HUES48 (cell line): ENCODE data around the gene CTAG2.

Source experiments
- H3K27ac ChIP-seq: one replicate; pipeline ENCODE4 v1.7.0; 2013; ENCODE audit warnings: low read depth, low read length, inconsistent platforms
- H3K27me3 ChIP-seq: 2 replicates; pipeline ENCODE4 v1.6.1; 2013; ENCODE audit warnings: mild to moderate bottlenecking, low read length; ENCODE audit not compliant: control insufficient read depth, insufficient read depth
- H3K36me3 ChIP-seq: 2 replicates; pipeline ENCODE4 v1.6.1; 2013; ENCODE audit warnings: low read length; ENCODE audit not compliant: control insufficient read depth, insufficient read depth
- H3K4me1 ChIP-seq: 2 replicates; pipeline ENCODE4 v1.6.1; 2013; ENCODE audit warnings: mild to moderate bottlenecking, low read length; ENCODE audit not compliant: control insufficient read depth, insufficient read depth
- H3K4me3 ChIP-seq: 2 replicates; pipeline ENCODE4 v1.5.1; 2013; ENCODE audit warnings: mild to moderate bottlenecking, low read depth, low read length
- H3K9ac ChIP-seq: 2 replicates; pipeline ENCODE4 v1.6.1; 2013; ENCODE audit warnings: mild to moderate bottlenecking, low read depth, low read length, moderate library complexity
- H3K9me3 ChIP-seq: 2 replicates; pipeline ENCODE4 v1.6.1; 2013; ENCODE audit warnings: low read length; ENCODE audit not compliant: control insufficient read depth, insufficient read depth

The CTAG2 gene

GRCh38 chrX:154658957-154659356 lies 5.6 kb upstream of the CTAG2 start:
- no peaks in the 10 kb centered on the region for H3K4me1 ChIP-seq
- H3K36me3 ChIP-seq, result no peaks in the 10 kb centered on the region
- H3K9me3 ChIP-seq, result peaks cover 55% of the 10 kb centered on the region
- no peak overlapping the region for H3K27ac ChIP-seq
- no peak overlapping the region for H3K4me3 ChIP-seq
- no peaks in the 10 kb centered on the region for H3K27me3 ChIP-seq
- H3K9ac ChIP-seq, result no peak overlapping the region

- Histone ChIP-seq H3K4me1 (no peaks in the 10 kb centered on the region), H3K9me3 (peaks cover 48% of the 10 kb centered on the region), H3K27ac (no peak overlapping the region), H3K9ac (no peak overlapping the region), H3K36me3 (no peaks in the 10 kb centered on the region), H3K4me3 (no peak overlapping the region), H3K27me3 (no peaks in the 10 kb centered on the region)
Observed at GRCh38 chrX:154658187-154658586, 4.8 kb upstream of the CTAG2 start.

DNA sequence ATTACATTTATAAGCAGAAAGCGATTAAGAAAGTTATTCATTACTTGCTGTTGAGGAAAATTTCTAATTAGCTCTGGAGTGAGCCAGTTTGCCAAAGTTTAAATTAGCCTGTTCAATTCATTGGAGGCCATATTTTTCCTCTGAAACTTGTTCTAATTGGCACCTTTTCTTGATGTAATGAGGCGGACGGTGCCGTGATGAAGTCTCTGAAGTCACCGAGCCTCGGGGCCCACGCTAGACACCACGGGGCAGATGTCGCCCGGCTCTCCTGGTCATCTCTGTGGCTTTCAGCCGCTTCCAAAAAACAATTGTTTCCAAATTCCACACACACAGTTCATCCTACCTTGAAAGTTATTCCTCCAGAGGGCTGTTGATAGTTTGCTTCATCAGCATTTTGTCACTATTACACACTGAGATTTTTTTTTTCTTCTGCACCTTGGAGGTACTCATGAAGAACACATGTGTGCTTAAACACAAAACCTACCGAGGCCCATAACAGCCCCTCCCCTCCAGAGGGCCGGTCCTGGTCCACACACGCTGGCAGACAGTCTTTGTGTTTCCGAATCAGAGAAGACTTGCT lies 3.9 kb upstream of the CTAG2 start:
- no peaks in the 10 kb centered on the region for H3K36me3 ChIP-seq
- H3K27ac ChIP-seq, result no peak overlapping the region
- no peak overlapping the region for H3K9ac ChIP-seq
- peaks cover 42% of the 10 kb centered on the region for H3K9me3 ChIP-seq
- H3K27me3 ChIP-seq, result no peaks in the 10 kb centered on the region
- no peaks in the 10 kb centered on the region for H3K4me1 ChIP-seq
- H3K4me3 ChIP-seq, result no peak overlapping the region

GRCh38 chrX:154655786-154656185 lies 2.4 kb upstream of the CTAG2 start:
- no peak overlapping the region for H3K4me3 ChIP-seq
- no peaks in the 10 kb centered on the region for H3K36me3 ChIP-seq
- no peaks in the 10 kb centered on the region for H3K4me1 ChIP-seq
- peaks cover 36% of the 10 kb centered on the region for H3K9me3 ChIP-seq
- H3K27me3 ChIP-seq, result no peaks in the 10 kb centered on the region
- H3K9ac ChIP-seq, result no peak overlapping the region
- no peak overlapping the region for H3K27ac ChIP-seq

- no peak overlapping the region for H3K4me3 ChIP-seq
- H3K36me3 ChIP-seq, result no peaks in the 10 kb centered on the region
- H3K4me1 ChIP-seq, result no peaks in the 10 kb centered on the region
- H3K27ac ChIP-seq, result no peak overlapping the region
- no peaks in the 10 kb centered on the region for H3K27me3 ChIP-seq
- no peak overlapping the region for H3K9ac ChIP-seq
- H3K9me3 ChIP-seq, result peaks cover 32% of the 10 kb centered on the region
Observed at GRCh38 chrX:154655346-154655745, 2.0 kb upstream of the CTAG2 start.

DNA sequence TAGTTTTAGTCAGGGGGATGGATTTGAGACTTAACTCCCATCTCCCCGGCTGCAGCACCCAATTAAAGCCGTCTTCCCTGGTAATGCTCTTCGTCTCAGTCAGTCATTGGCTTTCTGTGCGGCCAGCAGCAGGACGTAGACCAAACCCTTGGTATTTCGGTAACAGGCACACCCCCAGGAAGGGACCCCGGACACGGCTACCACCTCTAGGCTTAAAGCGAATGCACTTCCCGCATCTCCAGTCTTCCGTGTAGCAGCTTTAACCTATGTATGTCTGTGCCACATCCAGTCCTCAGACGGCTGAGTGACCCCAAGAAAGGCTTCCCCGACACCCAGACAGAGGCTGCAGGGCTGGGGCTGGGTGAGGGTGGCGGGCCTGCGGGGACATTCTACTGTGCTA lies 1.5 kb upstream of the CTAG2 start:
- peaks cover 28% of the 10 kb centered on the region for H3K9me3 ChIP-seq
- no peak overlapping the region for H3K9ac ChIP-seq
- no peaks in the 10 kb centered on the region for H3K4me1 ChIP-seq
- no peak overlapping the region for H3K27ac ChIP-seq
- no peak overlapping the region for H3K4me3 ChIP-seq
- no peaks in the 10 kb centered on the region for H3K27me3 ChIP-seq
- H3K36me3 ChIP-seq, result no peaks in the 10 kb centered on the region

DNA sequence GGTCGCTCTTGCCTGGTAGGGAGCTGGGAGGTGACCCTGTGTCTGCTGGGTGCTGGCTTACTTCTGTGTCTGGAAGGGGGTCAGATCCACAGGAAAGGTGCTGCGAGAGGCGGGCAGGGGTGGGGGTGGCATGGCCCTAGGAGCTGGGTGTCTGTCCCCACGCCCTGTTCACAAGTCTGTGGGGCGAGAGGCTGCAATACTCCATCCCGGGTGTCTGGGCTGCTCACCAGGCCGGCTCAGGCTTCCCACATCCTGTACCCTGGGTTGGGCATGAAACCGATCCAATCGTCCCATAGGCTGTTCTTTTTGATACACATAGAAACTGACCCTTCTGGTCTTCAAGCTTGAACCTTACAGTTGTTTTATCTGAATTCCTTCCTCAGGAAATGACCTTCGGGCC lies 993 bp upstream of the CTAG2 start:
- Histone ChIP-seq H3K9me3 (peaks cover 27% of the 10 kb centered on the region), H3K9ac (no peak overlapping the region), H3K4me3 (no peak overlapping the region), H3K4me1 (no peaks in the 10 kb centered on the region), H3K27me3 (no peaks in the 10 kb centered on the region), H3K36me3 (no peaks in the 10 kb centered on the region), H3K27ac (no peak overlapping the region)

DNA sequence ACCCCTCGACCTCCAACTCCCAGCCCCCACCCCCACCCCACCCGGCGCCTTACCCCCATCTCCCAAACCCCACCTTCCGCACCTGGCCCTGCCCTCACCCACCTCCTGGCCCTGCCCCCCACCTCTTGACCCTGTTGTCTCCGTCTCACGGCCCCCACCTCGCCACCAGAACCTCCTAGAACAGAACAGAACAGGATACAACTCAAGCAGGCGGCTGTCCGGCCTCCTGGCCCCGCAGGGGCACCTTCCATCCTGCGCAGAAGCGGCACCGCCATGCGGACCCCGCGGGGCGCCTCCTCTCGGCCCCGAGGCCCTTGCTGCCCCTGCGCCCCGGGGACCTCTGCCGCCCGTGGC lies 354 bp downstream of the CTAG2 start:
- no peaks in the 10 kb centered on the region for H3K4me1 ChIP-seq
- H3K9ac ChIP-seq, result no peak overlapping the region
- H3K27me3 ChIP-seq, result no peaks in the 10 kb centered on the region
- no peaks in the 10 kb centered on the region for H3K36me3 ChIP-seq
- H3K9me3 ChIP-seq, result peaks cover 23% of the 10 kb centered on the region
- H3K27ac ChIP-seq, result no peak overlapping the region
- no peak overlapping the region for H3K4me3 ChIP-seq

- no peaks in the 10 kb centered on the region for H3K36me3 ChIP-seq
- H3K27me3 ChIP-seq, result no peaks in the 10 kb centered on the region
- no peak overlapping the region for H3K27ac ChIP-seq
- no peak overlapping the region for H3K9ac ChIP-seq
- no peak overlapping the region for H3K4me3 ChIP-seq
- no peaks in the 10 kb centered on the region for H3K4me1 ChIP-seq
- peaks cover 18% of the 10 kb centered on the region; the same call in 1 of the 2 replicates for H3K9me3 ChIP-seq
Observed at GRCh38 chrX:154652311-154653047, 900 bp downstream of the CTAG2 start.

DNA sequence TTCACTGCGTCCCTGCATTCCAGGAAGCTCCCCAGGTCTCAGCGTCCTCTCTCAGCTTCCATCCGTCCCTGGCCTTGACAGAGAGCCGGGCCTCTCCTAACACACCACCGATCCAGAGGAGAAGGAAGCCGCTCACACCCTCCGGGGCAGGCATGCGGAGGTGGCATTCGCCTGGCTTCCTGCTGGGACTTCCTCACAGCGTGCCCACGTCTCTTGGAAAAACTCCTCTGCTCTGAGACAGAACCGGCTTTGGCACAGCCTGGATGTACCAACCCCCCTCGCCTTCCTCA lies 3.2 kb downstream of the CTAG2 start:
- no peaks in the 10 kb centered on the region for H3K36me3 ChIP-seq
- H3K27ac ChIP-seq, result no peak overlapping the region
- H3K9ac ChIP-seq, result no peak overlapping the region
- peaks cover 17% of the 10 kb centered on the region; the same call in 1 of the 2 replicates for H3K9me3 ChIP-seq
- no peaks in the 10 kb centered on the region for H3K4me1 ChIP-seq
- no peaks in the 10 kb centered on the region for H3K27me3 ChIP-seq
- no peak overlapping the region for H3K4me3 ChIP-seq

- H3K9ac ChIP-seq, result no peak overlapping the region
- peaks cover 14% of the 10 kb centered on the region; the same call in 1 of the 2 replicates for H3K9me3 ChIP-seq
- no peaks in the 10 kb centered on the region for H3K36me3 ChIP-seq
- no peak overlapping the region for H3K27ac ChIP-seq
- H3K4me3 ChIP-seq, result no peak overlapping the region
- H3K27me3 ChIP-seq, result no peaks in the 10 kb centered on the region
- no peaks in the 10 kb centered on the region for H3K4me1 ChIP-seq
Observed at GRCh38 chrX:154649503-154650220, 3.7 kb downstream of the CTAG2 start.
